ENCODE data around the gene DPP10.

The DPP10 gene

DNA sequence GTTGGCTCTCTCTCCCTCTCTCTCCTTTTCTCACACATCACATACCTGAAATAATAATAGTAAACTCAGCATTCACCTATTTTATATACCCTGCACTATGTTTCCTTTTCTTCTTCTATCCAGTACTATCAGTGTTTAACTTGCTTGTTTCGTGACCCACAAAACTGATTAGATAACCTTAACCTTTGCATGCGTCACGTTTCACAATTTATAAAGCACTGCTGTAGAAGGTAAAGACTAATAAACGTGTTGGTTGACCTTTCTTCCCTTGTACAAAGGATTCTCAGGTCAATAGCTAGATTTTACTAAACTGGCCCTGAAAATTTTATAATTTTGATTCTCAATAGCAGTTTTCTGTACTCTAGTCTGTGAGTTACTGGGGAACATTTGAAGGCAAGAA, 791.7 kb downstream of the DPP10 start:
- Histone ChIP-seq H3K4me3 (ENCODE audit: low read depth, low read length) (no peak overlapping the region), H3K4me1 (ENCODE audit: control insufficient read depth, insufficient read depth, low read length) (no peaks in the 10 kb centered on the region), H3K9me3 (ENCODE audit: control insufficient read depth, insufficient read depth, low read depth, low read length) (no peaks in the 10 kb centered on the region), H3K36me3 (ENCODE audit: control insufficient read depth in 2 of 2, insufficient read depth in 1 of 2, low read length in 2 of 2) (no peaks in the 10 kb centered on the region), H3K27ac (ENCODE audit: extremely low read depth, low read depth, low read length) (no peak overlapping the region)
- POLR2A ChIA-PET: no interaction called here
- CTCF ChIA-PET: no interaction called here
- no peak for TF ChIP-seq ZNF274 (IDR thresholded peaks at IDR 0.05; ENCODE audit: low read length)
- no peak for TF ChIP-seq ZNF274 (tag by site-specific recombination; IDR thresholded peaks at IDR 0.05; ENCODE audit: borderline replicate concordance)

DNA sequence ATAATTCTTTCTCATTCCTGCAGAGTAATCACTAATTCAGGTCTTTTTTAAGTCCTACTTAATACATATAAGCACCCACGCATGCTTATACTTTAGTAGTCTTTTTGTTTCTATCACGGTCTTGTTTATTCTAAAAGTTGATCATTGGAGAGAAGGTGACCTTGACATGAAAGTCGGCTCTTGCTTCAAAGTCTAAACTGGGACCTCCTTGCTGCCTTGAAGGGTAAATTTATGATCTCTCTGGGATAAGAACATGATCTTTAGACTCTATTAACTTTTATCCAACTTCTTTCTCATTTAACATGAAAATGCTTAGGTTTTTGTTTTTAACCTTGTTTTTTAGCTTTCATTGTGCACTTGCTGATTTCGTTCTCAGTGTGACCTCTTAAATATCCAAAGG, 792.3 kb downstream of the DPP10 start:
- Histone ChIP-seq H3K4me1 (ENCODE audit: control insufficient read depth, insufficient read depth, low read length) (no peaks in the 10 kb centered on the region), H3K36me3 (ENCODE audit: control insufficient read depth in 2 of 2, insufficient read depth in 1 of 2, low read length in 2 of 2) (no peaks in the 10 kb centered on the region), H3K9me3 (ENCODE audit: control insufficient read depth, insufficient read depth, low read depth, low read length) (no peaks in the 10 kb centered on the region), H3K4me3 (ENCODE audit: low read depth, low read length) (no peak overlapping the region), H3K27ac (ENCODE audit: extremely low read depth, low read depth, low read length) (no peak overlapping the region)
- TF ChIP-seq, protein P1, sequence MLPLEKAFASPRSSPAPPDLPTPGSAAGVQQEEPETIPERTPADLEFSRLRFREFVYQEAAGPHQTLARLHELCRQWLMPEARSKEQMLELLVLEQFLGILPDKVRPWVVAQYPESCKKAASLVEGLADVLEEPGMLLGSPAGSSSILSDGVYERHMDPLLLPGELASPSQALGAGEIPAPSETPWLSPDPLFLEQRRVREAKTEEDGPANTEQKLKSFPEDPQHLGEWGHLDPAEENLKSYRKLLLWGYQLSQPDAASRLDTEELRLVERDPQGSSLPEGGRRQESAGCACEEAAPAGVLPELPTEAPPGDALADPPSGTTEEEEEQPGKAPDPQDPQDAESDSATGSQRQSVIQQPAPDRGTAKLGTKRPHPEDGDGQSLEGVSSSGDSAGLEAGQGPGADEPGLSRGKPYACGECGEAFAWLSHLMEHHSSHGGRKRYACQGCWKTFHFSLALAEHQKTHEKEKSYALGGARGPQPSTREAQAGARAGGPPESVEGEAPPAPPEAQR (tag by site-specific recombination; IDR thresholded peaks at IDR 0.05): no peak
- no peak for TF ChIP-seq ZBTB7A (tag by site-specific recombination; IDR thresholded peaks at IDR 0.05; ENCODE audit: low read depth)
- no peak for TF ChIP-seq ZNF792 (tag by site-specific recombination; IDR thresholded peaks at IDR 0.05)
- TF ChIP-seq SP7 (tag by site-specific recombination; IDR thresholded peaks at IDR 0.05): no peak
- TF ChIP-seq SETDB1 (IDR thresholded peaks at IDR 0.05; ENCODE audit: insufficient read length, low read length): no peak
- TF ChIP-seq ZNF132 (tag by site-specific recombination; IDR thresholded peaks at IDR 0.05; ENCODE audit: borderline replicate concordance): no peak
- no peak for TF ChIP-seq ZNF610 (tag by site-specific recombination; IDR thresholded peaks at IDR 0.05; ENCODE audit: borderline replicate concordance)
- TF ChIP-seq, protein P2, sequence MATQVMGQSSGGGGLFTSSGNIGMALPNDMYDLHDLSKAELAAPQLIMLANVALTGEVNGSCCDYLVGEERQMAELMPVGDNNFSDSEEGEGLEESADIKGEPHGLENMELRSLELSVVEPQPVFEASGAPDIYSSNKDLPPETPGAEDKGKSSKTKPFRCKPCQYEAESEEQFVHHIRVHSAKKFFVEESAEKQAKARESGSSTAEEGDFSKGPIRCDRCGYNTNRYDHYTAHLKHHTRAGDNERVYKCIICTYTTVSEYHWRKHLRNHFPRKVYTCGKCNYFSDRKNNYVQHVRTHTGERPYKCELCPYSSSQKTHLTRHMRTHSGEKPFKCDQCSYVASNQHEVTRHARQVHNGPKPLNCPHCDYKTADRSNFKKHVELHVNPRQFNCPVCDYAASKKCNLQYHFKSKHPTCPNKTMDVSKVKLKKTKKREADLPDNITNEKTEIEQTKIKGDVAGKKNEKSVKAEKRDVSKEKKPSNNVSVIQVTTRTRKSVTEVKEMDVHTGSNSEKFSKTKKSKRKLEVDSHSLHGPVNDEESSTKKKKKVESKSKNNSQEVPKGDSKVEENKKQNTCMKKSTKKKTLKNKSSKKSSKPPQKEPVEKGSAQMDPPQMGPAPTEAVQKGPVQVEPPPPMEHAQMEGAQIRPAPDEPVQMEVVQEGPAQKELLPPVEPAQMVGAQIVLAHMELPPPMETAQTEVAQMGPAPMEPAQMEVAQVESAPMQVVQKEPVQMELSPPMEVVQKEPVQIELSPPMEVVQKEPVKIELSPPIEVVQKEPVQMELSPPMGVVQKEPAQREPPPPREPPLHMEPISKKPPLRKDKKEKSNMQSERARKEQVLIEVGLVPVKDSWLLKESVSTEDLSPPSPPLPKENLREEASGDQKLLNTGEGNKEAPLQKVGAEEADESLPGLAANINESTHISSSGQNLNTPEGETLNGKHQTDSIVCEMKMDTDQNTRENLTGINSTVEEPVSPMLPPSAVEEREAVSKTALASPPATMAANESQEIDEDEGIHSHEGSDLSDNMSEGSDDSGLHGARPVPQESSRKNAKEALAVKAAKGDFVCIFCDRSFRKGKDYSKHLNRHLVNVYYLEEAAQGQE (tag by site-specific recombination; IDR thresholded peaks at IDR 0.05): no peak
- TF ChIP-seq ZNF658 (tag by site-specific recombination; IDR thresholded peaks at IDR 0.05): no peak
- TF ChIP-seq GLI2 (tag by site-specific recombination; IDR thresholded peaks at IDR 0.05; ENCODE audit: borderline replicate concordance, low read depth): no peak
- TF ChIP-seq ZNF600 (tag by site-specific recombination; IDR thresholded peaks at IDR 0.05): no peak
- no peak for TF ChIP-seq ZNF169 (tag by site-specific recombination; IDR thresholded peaks at IDR 0.05)
- TF ChIP-seq ZNF214 (tag by site-specific recombination; IDR thresholded peaks at IDR 0.05; ENCODE audit: borderline replicate concordance): no peak
- no peak for TF ChIP-seq ZNF16 (tag by site-specific recombination; IDR thresholded peaks at IDR 0.05; ENCODE audit: low read depth)
- TF ChIP-seq ZXDB (tag by site-specific recombination; IDR thresholded peaks at IDR 0.05): no peak
- no peak for TF ChIP-seq ZFP37 (tag by site-specific recombination; IDR thresholded peaks at IDR 0.05)
- no peak for TF ChIP-seq SCRT2 (tag by site-specific recombination; IDR thresholded peaks at IDR 0.05)
- no peak for TF ChIP-seq BCL11B (tag by site-specific recombination; IDR thresholded peaks at IDR 0.05; ENCODE audit: low read depth)
- no peak for TF ChIP-seq ZNF175 (tag by site-specific recombination; IDR thresholded peaks at IDR 0.05)
- TF ChIP-seq, protein P3, sequence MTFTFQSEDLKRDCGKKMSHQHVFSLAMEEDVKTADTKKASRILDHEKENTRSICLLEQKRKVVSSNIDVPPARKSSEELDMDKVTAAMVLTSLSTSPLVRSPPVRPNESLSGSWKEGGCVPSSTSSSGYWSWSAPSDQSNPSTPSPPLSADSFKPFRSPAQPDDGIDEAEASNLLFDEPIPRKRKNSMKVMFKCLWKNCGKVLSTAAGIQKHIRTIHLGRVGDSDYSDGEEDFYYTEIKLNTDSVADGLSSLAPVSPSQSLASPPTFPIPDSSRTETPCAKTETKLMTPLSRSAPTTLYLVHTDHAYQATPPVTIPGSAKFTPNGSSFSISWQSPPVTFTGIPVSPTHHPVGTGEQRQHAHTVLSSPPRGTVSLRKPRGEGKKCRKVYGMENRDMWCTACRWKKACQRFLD (tag by site-specific recombination; IDR thresholded peaks at IDR 0.05): no peak
- CTCF ChIA-PET: no interaction called here
- POLR2A ChIA-PET: no interaction called here
